GM19099 (cell line): ENCODE data around the gene DDO.

ENCODE experiments used
- POLR2A ChIP-seq: IDR thresholded peaks from 3 replicates; pipeline ENCODE4 v1.6.1; 2011; ENCODE audit warnings: low read depth; ENCODE audit not compliant: insufficient read length; ENCODE audit errors: extremely low read depth

Gene DDO

GRCh38 chr6:110430741-110431140, 15.4 kb upstream of the DDO start:
- no peak for TF ChIP-seq POLR2A

- TF ChIP-seq POLR2A: no peak
These were observed 14.9 kb upstream of the DDO start for GRCh38 chr6:110430236-110430635.

DNA sequence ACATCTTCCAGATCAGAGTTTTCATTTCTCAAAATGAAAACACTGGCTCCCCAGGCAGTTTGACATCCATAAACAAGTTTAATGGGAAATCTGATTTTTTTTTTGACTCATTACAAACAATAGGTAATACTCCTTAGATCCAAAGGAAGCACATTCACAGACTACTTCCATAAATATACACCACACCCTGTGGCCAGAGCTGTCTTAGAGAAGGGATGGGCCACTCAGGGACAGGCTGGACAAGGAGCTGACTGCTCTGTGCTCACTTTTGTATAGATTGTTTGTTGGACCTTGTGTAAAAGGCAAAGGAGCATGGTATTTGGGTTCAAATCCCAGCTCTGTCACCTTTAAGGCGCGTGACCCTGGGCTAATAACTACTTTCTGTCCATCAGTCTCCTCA, 12.8 kb upstream of the DDO start:
- TF ChIP-seq POLR2A: no peak

GRCh38 chr6:110425816-110426215, 10.4 kb upstream of the DDO start:
- no peak for TF ChIP-seq POLR2A

- TF ChIP-seq POLR2A: no peak
These were observed 7.1 kb upstream of the DDO start for GRCh38 chr6:110422444-110422822.

DNA sequence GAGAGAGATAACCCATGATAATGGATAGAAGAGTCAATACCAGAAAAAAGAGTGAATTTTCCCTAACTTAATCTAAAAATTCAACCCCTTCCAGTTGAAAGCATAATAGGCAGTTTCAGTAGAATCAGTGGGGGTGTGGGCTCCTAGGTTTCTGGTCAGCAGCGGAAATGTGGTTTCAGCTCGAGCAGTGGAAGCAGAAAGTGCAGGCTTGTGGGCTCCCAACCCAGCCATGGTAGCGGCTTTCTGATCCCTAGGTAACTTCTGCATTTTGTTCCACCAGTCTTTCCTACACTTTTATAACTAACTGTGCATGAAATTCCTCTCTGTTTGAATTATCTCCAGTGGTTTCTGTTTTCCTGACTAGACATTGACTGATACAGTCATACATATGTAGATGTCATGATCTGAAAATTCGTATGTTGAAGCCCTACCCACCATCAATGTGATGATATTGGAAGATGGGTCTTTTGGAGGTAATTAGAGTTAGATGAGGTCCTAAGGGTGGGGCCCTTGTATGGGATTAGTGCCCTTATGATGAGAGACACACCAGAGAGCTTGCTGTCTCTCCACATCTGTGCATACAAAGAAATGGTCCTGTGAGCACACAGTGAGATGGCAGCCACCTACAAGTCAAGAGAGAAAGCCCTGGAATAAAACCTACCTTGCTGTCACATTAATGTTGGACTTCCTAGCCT, 6.5 kb upstream of the DDO start:
- TF ChIP-seq POLR2A: no peak

DNA sequence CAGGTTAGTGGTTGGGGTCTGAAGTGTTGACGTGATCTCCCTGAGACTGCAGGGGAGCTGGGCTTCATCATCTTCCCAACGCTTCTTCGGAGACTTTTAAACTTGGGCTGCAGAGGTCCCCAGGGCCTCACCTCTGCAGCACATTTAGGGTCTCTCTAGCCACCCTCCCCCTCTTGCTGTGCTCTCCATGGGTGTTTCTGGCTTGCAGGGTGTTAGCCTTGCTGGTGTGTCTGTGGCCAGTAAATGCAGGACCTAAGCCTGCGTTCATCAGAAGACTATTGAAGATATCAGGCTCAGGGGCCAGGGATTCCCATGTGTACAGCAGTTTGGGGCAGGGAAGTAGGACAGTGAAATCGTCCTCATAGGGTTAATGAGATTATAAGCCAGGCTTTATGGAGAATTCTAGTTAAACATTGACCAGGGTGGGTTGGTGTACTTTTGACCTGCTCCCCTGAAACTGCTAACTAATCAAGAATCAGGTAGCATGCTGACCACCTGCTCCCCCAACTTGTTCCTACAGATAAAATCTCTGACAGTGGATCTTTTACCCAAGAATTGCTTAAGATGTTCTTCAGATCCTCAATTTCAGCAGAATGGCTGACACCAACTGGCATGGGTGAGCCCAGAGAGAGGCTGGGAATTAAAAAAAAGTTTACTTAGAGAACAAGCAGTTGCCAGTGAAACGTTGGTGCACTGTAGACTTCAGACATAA, 3.8 kb upstream of the DDO start:
- no peak for TF ChIP-seq POLR2A

DNA sequence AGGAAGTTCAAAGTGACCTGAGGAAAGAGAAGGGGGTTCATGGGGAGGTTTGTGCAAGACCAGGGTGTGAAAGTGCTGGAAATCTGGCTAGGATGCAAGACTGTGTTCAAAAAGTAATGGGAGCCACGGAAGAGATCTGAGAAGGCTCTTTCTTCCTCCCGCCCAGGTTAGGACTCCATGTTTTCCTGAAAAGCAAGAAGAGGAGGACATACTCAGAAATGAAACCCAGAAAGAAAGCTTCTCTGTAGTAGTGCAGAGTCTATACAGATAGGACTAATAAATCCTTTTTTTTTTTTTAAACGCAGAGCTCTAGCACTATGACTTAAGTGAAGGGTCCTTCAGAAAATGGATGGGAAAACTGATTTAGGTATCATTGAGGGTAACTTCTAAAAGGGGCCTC, 3.2 kb upstream of the DDO start:
- TF ChIP-seq POLR2A: no peak

DNA sequence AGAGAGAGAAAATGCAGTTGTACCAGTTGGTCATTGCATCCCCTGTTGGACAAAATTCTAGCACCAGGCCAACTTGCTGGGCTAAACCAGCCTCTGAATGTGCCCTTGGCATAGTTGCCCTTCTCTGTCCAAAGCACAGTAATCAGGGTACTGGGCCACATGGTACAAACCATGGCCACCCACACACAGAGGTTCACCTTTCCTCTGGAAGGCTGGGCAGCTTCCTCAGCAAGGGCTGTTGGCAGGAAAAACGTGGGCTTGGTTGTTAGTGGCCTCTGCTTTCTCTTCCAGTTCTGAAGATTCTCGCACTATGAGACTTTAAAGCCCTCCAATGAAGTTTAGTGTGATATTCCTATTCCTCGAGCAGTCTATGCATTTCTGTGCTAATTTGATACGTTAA, 706 bp downstream of the DDO start:
- no peak for TF ChIP-seq POLR2A

DNA sequence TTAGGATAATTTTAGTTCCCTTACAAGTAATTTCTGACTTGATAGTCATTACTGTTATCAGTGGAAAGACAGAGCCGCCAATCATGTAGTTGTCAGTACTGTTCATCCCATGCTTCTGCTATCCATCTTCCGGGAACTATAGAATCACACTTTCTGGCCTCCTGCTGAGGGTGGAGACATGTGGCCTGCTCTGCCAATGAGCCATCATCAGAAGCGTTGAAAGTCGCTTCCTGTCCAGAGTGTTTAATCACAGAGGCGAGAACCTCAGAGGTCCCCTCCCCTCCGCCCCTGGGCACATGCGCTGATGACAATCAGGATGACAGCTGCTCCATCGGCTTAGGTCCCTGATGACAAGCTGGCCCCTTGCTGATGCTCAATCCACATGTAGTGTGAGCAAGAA, 3.0 kb downstream of the DDO start:
- no peak for TF ChIP-seq POLR2A

DNA sequence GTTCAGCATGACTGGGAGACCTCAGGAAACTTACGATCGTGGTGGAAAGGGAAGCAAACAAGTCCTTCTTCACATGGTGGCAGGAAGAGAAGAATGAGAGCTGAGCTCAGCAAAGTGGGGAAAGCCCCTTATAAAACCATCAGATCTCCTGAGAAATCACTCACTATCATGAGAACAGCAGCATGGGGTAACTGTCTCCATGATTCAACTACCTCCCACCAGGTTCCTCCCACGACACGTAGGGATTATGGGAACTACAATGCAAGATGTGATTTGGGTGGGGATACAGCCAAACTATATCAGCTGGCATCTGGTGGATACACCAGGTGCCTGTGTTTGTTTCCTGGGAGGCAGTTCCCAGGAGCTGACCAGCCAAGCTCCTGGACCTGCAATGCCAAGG, 4.9 kb downstream of the DDO start:
- no peak for TF ChIP-seq POLR2A

DNA sequence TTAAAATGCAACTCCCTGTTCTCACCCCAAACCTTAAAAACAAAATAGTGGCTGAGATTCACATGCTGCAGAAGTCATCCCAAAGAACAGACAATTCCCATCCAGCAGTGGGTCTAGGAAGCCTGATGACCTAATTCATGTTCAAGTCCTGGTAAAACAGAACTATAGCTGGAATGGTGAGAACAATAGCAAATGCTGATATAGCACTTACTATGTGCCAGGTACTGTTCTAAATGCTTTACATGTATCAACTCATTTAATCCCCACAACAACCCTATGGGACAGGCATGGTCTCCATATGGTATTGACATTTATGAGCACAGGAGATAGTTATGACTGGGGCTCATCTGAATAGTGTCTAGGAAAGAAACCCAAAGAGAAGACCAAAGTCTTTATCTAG, 5.6 kb downstream of the DDO start:
- no peak for TF ChIP-seq POLR2A

DNA sequence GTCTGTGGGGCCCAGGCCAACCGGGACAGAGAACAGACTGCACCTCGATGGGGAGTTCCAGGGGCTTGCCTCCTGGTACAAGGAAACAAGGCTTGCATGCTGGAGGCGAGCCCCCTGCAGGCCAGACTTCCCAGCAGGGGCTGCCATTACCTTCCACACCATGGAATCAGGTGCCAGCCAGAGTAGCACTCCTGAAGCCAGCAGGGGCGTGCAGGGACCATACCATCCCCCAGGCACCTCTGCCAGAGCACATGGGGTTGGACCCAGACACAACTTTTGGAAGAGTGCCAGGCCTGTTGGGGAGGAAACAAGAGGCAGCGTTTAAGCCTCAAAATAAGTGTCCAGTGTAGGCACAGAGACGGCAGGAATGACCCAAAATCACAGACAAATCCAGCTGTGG, 6.5 kb downstream of the DDO start:
- no peak for TF ChIP-seq POLR2A

GRCh38 chr6:110404607-110405006, 10.8 kb downstream of the DDO start:
- TF ChIP-seq POLR2A: no peak

DNA sequence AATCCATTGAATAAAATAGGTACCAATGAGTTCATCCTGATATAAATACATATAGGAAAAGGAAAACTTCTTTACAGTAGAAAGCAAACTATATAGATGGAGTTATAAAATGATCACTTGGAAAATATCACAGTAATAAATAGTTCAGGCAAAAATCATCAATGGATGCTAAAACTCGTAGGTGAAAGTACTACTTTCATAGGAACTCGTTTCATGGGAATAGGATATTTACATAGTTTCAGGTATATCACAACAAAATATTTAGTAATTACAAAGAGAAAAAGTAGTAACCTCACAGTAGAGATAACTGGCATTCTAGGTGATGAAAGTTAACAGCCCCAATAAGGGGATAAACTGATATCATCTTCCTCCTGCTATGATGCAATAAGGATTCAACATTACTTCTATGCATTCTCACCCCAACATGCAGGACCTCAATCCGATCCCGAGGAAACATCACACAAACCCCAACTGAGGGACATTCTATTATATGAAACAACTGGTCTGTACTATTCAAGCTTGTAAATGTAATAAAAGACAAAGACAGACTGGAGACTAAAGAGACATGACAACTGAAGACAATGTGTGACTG, 13.7 kb downstream of the DDO start:
- no peak for TF ChIP-seq POLR2A

DNA sequence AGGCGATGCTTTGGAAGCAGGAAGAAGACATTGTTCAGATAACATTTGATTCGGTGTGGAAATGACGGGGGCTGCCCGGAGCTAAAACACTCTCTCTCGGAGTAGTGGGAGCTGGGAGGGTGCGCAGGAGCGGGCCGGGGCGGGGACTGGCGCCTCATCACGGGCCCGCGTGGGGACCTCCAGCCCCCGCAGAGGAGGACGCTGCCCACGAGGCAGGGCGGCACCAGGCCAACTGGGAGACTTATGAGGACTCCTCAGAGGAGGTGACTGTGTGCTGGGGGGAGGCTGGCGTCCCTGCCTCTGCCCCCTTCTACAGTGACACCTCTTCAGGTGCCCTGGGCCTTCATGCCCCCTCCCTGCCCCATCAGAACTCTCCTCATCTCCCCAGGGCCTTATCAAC, 15.2 kb downstream of the DDO start:
- TF ChIP-seq POLR2A: no peak
